ENCODE results near the gene CD2BP2.

The CD2BP2 gene

GRCh38 chr16:30382111-30382881 is 27.2 kb upstream of the CD2BP2 start, which contains the start of gene SEPTIN1:
Gene SEPTIN1 (minus strand): TSS chr16:30382561. CDS start chr16:30382542, 19 bp downstream.
- DNase-seq (ENCODE audit: low read depth), result peak; percentile 86
- TF ChIP-seq CTCF (IDR thresholded peaks at IDR 0.05; ENCODE audit: insufficient read depth, low read depth, low read length, missing control alignments), result no peak
- H3K4me3 ChIP-seq (ENCODE audit: low read depth, low read length), result peak within 1 kb of the TSS; percentile 94

- DNase-seq (ENCODE audit: low read depth), result no peak
- no peak for TF ChIP-seq CTCF (IDR thresholded peaks at IDR 0.05; ENCODE audit: insufficient read depth, low read depth, low read length, missing control alignments)
- H3K4me3 ChIP-seq (ENCODE audit: low read depth, low read length), result peak overlapping the region; percentile 94
Measured at GRCh38 chr16:30381291-30382041, 26.4 kb upstream of the CD2BP2 start.

DNA sequence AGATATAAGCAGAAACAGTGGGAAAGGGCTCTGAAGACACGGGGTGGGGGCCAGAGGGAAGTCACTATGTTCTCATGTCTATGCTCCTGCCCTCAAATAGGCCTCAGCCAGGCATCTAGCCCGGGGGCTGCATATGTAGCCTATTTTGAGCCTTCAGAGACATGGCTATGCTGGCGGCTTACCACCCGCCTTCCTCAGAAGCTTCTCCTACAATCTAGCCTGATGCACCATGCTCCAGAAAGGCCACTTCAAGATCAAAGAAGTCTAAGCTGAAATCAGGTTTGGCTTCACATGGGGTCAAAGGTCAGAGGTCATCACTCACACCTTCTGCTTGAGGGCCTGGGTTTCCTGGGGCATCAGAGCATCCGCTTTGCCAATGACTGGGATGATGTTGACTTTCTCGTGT is 25.7 kb upstream of the CD2BP2 start:
- H3K4me3 ChIP-seq (ENCODE audit: low read depth, low read length), result no peak overlapping the region
- no peak for TF ChIP-seq CTCF (IDR thresholded peaks at IDR 0.05; ENCODE audit: insufficient read depth, low read depth, low read length, missing control alignments)

DNA sequence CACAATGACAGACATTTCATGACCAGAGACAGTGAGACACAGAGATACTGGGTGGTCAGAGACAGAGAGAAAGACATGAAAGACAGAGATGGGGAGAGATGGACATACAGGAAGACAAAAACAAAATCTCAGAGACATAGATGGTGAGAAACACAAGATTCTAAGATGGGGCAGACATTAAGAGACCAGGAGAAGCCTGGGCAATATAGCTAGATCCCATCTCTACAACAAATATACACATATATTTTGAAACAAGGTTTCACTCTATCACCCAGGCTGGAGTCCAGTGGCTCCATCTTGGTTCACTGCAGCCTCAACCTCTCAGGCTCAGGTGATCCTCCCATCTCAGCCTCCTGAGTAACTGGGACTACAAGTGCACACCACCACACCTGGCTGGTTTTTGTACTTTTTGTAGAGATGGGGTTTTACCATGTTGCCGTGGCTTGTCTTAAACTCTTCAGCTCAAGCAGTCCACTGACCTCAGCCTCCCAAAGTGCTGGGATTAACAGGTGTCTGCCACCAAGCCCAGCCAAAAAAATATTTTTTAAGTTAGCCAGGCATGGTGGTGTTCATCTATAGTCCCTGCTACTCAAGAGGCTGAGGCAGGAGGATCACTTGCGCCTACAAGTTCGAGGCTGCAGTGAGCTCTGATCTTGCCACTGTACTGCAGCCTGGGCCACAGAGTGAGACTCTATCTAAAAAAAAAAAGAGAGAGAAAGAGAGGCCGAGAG is 25.1 kb upstream of the CD2BP2 start:
- H3K4me3 ChIP-seq (ENCODE audit: low read depth, low read length), result no peak overlapping the region
- no peak for DNase-seq (ENCODE audit: low read depth)
- no peak for TF ChIP-seq CTCF (IDR thresholded peaks at IDR 0.05; ENCODE audit: insufficient read depth, low read depth, low read length, missing control alignments)

More for the DNA sequence above, 25.7 kb upstream of the CD2BP2 start:
- no peak for DNase-seq (ENCODE audit: low read depth)

DNA sequence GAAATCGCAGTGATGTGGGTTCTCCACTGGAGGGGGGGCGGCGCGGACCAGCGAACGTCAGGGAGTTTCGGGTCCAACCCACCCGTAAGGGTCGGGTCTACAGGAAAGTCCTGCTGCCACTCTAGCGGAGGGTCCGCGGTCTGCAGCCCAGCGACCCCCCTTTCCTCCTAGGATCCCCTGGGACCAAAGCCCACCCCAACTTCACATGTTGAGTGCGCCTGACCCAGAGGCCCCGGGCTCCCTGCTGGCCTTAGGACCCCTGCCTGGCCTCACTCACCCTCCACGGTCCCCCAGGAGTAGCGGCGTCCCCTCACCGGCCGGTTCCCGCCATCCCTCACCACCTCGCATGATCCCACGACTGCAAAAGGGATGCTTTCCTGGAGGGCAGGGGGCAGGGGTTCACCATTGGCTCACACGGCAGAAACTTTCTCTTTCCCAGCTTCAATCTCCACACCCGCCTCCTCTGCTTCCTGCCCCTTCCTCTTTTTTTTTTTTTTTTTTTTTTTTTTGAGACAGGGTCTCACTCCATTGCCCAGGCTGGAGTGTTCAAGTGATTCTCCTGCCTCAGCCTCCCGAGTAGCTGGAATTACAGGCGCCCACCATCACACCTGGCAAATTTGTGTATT is 24.2 kb upstream of the CD2BP2 start:
- H3K4me3 ChIP-seq (ENCODE audit: low read depth, low read length), result peak overlapping the region; percentile 77
- no peak for TF ChIP-seq CTCF (IDR thresholded peaks at IDR 0.05; ENCODE audit: insufficient read depth, low read depth, low read length, missing control alignments)
- no peak for DNase-seq (ENCODE audit: low read depth)

Data from GM12865 (cell line).